Liver (tissue), 3 donors: ENCODE data around the gene KLK7.

Source experiments
- GABPA ChIP-seq, 2 donors: IDR thresholded peaks in 1 of 2; conservative IDR thresholded peaks in 1 of 2; 2 replicates each; pipeline ENCODE4 v1.6.1; 2016; ENCODE audit warnings: antibody characterized with exemption in 2 of 2, mild to moderate bottlenecking in 1 of 2, moderate library complexity in 1 of 2
- HNF4A ChIP-seq, 2 donors: conservative IDR thresholded peaks; 2 replicates each; pipeline ENCODE4 v1.6.1; 2016; ENCODE audit warnings: antibody characterized with exemption in 2 of 2, mild to moderate bottlenecking in 2 of 2
- RAD21 ChIP-seq, 2 donors: IDR thresholded peaks; 2 replicates each; pipeline ENCODE4 v1.6.1; 2016; ENCODE audit warnings: antibody characterized with exemption in 2 of 2, mild to moderate bottlenecking in 2 of 2
- SP1 ChIP-seq: IDR thresholded peaks from 2 replicates; pipeline ENCODE4 v1.6.1; 2018; ENCODE audit warnings: antibody characterized with exemption, mild to moderate bottlenecking
- TAF1 ChIP-seq: conservative IDR thresholded peaks from 2 replicates; pipeline ENCODE4 v1.6.1; 2016; ENCODE audit warnings: antibody characterized with exemption, mild to moderate bottlenecking
- YY1 ChIP-seq: IDR thresholded peaks from 2 replicates; pipeline ENCODE4 v1.6.1; 2016; ENCODE audit warnings: antibody characterized with exemption, mild to moderate bottlenecking
- TF ChIP-seq, protein P1 (sequence below): fragments of 150-350 bp; IDR thresholded peaks from 2 replicates; pipeline ENCODE4 v1.5.1; 2017; ENCODE audit warnings: improper control_type of control experiment, low read depth, low read length; ENCODE audit not compliant: missing input control
- TF ChIP-seq, protein P2 (sequence below): IDR thresholded peaks from 2 replicates; pipeline ENCODE4 v1.6.1; 2016; ENCODE audit warnings: antibody characterized with exemption, mild to moderate bottlenecking
- TF ChIP-seq, protein P3 (sequence below): IDR thresholded peaks from 2 replicates; pipeline ENCODE4 v1.6.1; 2016; ENCODE audit warnings: antibody characterized with exemption
- TF ChIP-seq, protein P4 (sequence below): IDR thresholded peaks from 2 replicates; pipeline ENCODE4 v1.6.1; 2016; ENCODE audit warnings: antibody characterized with exemption
- TF ChIP-seq, protein P5 (sequence below): IDR thresholded peaks from 2 replicates; pipeline ENCODE4 v1.6.1; 2016; ENCODE audit warnings: antibody characterized with exemption
- donor health status: healthy.
- donor health status: healthy.

DNA sequence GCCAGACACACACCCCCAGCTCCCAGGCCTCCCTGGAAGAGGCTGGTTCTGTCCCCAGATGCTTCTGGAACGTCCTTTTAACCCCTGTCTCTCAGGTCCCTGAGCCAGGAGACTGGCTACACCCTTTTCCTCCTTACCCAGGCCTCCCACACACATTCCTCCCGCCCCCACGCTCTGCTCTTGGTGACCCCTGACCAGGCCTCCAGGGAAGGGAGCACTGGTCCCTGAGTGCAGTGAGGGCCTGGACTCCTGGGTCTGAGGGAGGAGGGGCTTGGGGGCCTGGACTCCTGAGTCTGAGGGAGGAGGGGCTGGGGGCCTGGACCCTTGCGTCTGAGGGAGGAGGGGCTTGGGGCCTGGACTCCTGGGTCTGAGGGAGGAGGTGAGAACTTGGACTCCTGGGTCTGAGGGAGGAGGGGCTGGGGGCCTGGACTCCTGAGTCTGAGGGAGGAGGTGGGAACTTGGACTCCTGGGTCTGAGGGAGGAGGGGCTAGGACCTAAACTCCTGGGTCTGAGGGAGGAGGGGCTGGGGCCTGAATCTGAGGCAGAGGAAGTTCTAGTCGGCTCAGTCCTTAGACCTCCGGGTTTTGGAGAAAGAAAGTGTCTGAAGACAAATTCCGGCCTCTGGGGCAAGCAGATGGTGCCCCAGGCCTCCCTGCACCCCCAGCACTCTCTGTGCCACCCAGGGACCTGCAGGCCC, 14.9 kb downstream of the KLK7 start:
- TF ChIP-seq TAF1, result no peak
- TF ChIP-seq RAD21 (IDR thresholded peaks at IDR 0.05), result no peak
- TF ChIP-seq, protein P1, sequence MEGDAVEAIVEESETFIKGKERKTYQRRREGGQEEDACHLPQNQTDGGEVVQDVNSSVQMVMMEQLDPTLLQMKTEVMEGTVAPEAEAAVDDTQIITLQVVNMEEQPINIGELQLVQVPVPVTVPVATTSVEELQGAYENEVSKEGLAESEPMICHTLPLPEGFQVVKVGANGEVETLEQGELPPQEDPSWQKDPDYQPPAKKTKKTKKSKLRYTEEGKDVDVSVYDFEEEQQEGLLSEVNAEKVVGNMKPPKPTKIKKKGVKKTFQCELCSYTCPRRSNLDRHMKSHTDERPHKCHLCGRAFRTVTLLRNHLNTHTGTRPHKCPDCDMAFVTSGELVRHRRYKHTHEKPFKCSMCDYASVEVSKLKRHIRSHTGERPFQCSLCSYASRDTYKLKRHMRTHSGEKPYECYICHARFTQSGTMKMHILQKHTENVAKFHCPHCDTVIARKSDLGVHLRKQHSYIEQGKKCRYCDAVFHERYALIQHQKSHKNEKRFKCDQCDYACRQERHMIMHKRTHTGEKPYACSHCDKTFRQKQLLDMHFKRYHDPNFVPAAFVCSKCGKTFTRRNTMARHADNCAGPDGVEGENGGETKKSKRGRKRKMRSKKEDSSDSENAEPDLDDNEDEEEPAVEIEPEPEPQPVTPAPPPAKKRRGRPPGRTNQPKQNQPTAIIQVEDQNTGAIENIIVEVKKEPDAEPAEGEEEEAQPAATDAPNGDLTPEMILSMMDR, result no peak
- TF ChIP-seq, protein P2, sequence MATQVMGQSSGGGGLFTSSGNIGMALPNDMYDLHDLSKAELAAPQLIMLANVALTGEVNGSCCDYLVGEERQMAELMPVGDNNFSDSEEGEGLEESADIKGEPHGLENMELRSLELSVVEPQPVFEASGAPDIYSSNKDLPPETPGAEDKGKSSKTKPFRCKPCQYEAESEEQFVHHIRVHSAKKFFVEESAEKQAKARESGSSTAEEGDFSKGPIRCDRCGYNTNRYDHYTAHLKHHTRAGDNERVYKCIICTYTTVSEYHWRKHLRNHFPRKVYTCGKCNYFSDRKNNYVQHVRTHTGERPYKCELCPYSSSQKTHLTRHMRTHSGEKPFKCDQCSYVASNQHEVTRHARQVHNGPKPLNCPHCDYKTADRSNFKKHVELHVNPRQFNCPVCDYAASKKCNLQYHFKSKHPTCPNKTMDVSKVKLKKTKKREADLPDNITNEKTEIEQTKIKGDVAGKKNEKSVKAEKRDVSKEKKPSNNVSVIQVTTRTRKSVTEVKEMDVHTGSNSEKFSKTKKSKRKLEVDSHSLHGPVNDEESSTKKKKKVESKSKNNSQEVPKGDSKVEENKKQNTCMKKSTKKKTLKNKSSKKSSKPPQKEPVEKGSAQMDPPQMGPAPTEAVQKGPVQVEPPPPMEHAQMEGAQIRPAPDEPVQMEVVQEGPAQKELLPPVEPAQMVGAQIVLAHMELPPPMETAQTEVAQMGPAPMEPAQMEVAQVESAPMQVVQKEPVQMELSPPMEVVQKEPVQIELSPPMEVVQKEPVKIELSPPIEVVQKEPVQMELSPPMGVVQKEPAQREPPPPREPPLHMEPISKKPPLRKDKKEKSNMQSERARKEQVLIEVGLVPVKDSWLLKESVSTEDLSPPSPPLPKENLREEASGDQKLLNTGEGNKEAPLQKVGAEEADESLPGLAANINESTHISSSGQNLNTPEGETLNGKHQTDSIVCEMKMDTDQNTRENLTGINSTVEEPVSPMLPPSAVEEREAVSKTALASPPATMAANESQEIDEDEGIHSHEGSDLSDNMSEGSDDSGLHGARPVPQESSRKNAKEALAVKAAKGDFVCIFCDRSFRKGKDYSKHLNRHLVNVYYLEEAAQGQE, result no peak
- TF ChIP-seq HNF4A (conservative IDR thresholded peaks at IDR 0.05), result no peak
- TF ChIP-seq, protein P3, sequence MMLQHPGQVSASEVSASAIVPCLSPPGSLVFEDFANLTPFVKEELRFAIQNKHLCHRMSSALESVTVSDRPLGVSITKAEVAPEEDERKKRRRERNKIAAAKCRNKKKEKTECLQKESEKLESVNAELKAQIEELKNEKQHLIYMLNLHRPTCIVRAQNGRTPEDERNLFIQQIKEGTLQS, result no peak
- TF ChIP-seq, protein P4, sequence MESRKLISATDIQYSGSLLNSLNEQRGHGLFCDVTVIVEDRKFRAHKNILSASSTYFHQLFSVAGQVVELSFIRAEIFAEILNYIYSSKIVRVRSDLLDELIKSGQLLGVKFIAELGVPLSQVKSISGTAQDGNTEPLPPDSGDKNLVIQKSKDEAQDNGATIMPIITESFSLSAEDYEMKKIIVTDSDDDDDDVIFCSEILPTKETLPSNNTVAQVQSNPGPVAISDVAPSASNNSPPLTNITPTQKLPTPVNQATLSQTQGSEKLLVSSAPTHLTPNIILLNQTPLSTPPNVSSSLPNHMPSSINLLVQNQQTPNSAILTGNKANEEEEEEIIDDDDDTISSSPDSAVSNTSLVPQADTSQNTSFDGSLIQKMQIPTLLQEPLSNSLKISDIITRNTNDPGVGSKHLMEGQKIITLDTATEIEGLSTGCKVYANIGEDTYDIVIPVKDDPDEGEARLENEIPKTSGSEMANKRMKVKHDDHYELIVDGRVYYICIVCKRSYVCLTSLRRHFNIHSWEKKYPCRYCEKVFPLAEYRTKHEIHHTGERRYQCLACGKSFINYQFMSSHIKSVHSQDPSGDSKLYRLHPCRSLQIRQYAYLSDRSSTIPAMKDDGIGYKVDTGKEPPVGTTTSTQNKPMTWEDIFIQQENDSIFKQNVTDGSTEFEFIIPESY, result no peak
- no peak for TF ChIP-seq YY1
- no peak for TF ChIP-seq SP1
- TF ChIP-seq GABPA (IDR thresholded peaks at IDR 0.05 in 1 of 2, conservative IDR thresholded peaks at IDR 0.05 in 1 of 2), result no peak
- TF ChIP-seq, protein P5, sequence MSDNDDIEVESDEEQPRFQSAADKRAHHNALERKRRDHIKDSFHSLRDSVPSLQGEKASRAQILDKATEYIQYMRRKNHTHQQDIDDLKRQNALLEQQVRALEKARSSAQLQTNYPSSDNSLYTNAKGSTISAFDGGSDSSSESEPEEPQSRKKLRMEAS, result no peak
